Mononuclear cell (primary cell): ENCODE measurements around the gene ANKRD12. TPM values are rescaled to one million over a fixed set of nuclear protein-coding genes. Genes with fewer than 3 reads are reported as not detected.

ENCODE experiments used
- H3K27me3 ChIP-seq: 2 replicates; pipeline ENCODE4 v1.6.0; 2011; ENCODE audit warnings: low read length, control low read depth; ENCODE audit not compliant: insufficient read depth
- H3K4me1 ChIP-seq: 2 replicates; pipeline ENCODE4 v1.5.1; 2011; ENCODE audit warnings: mild to moderate bottlenecking, low read length, control low read depth; ENCODE audit not compliant: insufficient read depth
- H3K4me3 ChIP-seq: 2 replicates; pipeline ENCODE4 v1.5.1; 2011; ENCODE audit warnings: mild to moderate bottlenecking, low read length, moderate library complexity
- H3K9me3 ChIP-seq: 2 replicates; pipeline ENCODE4 v1.5.1; 2011; ENCODE audit warnings: low read depth, mild to moderate bottlenecking, control low read depth, low read length
- total RNA-seq: library from RNA; depleted of rRNA; stranded (reverse); fragments of >200 nt; gene quantifications from one replicate; pipeline ENCODE4 v1.2.3, GENCODE V29; 2012

The ANKRD12 gene
- total RNA-seq, 1 donor = 287 TPM

GRCh38 chr18:9123520-9123919 is 13.1 kb upstream of the ANKRD12 start:
- Histone ChIP-seq H3K9me3 (no peaks in the 10 kb centered on the region), H3K4me1 (peaks cover 17% of the 10 kb centered on the region), H3K4me3 (no peak overlapping the region), H3K27me3 (no peaks in the 10 kb centered on the region)

DNA sequence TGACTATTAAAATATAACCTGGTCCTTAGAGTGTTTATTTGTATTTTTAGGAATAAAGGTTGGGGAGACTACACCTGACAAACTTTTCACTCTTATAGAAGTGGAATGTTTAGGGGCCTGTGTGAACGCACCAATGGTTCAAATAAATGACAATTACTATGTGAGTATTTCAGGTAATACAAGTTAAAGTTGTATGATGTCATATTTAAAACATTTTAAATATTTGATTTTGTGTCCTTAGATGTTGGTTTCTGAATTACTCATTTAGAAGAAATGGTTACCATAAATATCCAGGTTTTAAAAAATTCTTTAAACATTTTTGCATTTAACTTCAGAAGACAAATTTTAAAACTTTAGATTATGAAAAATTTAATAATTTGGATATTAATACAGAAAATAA is 11.8 kb upstream of the ANKRD12 start:
- H3K4me3 ChIP-seq = no peak overlapping the region
- H3K27me3 ChIP-seq = no peaks in the 10 kb centered on the region
- H3K9me3 ChIP-seq = no peaks in the 10 kb centered on the region
- H3K4me1 ChIP-seq = peaks cover 9% of the 10 kb centered on the region

DNA sequence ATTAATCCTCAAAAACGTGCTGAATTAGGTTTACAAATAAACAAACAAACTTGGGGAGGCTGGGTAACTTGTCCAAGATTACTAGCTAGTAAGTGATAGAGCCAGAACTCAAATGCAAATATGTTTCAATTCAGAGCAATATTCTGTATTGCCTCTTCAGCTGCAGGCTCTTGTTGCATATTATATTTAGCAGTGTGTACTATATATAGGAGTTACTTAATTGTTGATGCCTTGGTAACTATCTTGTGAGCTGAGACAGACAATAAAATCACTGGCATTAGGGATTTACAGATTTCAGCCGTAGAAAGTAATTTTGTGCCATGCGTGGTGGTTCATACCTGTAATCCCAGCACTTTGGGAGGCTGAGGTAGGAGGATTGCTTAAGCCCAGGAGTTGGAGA is 10.2 kb upstream of the ANKRD12 start:
- Histone ChIP-seq H3K4me1 (peaks cover 3% of the 10 kb centered on the region), H3K4me3 (no peak overlapping the region), H3K27me3 (no peaks in the 10 kb centered on the region), H3K9me3 (no peaks in the 10 kb centered on the region)

DNA sequence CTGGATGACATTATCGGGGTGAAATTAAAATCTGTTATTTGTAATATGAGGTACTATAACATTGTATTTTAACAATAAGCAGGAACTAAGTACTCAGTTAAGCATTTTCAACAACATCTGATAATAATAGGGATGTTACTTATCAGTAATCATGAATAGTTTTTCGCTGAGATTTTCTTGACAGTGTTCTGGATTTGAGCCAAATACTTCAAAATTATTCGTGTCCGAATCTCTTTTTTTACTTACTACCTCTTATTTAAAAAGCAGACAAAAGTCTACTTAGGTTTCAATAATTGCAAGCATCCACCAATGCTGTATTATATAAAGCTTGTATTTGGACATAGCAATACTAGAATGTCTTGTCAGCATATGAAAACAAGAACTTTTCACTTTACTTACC is 6.4 kb upstream of the ANKRD12 start:
- Histone ChIP-seq H3K27me3 (no peaks in the 10 kb centered on the region), H3K4me3 (no peak overlapping the region), H3K4me1 (peaks cover 12% of the 10 kb centered on the region), H3K9me3 (no peaks in the 10 kb centered on the region)

- H3K9me3 ChIP-seq = no peaks in the 10 kb centered on the region
- H3K4me3 ChIP-seq = no peak overlapping the region
- no peaks in the 10 kb centered on the region for H3K27me3 ChIP-seq
- H3K4me1 ChIP-seq = peaks cover 16% of the 10 kb centered on the region
These were observed 5.8 kb upstream of the ANKRD12 start for GRCh38 chr18:9130806-9131205.

- Histone ChIP-seq H3K27me3 (no peaks in the 10 kb centered on the region), H3K9me3 (no peaks in the 10 kb centered on the region), H3K4me1 (peaks cover 17% of the 10 kb centered on the region)
These were observed 4.0 kb upstream of the ANKRD12 start for GRCh38 chr18:9132628-9133027.

DNA sequence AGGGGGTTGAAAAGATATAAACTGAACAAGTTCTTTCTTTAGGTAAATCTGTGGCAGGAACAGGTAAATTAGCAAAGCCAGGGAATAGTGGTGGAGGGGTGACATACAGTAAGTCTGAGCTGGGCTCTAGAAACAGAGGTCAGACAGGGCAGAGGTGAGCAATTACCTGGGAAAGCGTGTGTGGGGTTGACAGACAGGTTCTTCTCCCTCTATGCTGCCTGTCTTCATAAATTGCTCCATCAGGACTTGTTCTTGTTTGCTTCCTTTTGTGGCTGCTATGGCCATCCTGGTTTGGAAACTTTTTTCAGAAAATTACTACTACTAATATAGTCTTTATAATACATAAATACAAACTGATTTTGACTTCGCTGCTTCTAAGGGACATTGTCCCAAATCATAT is 3.4 kb upstream of the ANKRD12 start:
- H3K4me3 ChIP-seq = no peak overlapping the region
- H3K4me1 ChIP-seq = peaks cover 23% of the 10 kb centered on the region
- H3K9me3 ChIP-seq = no peaks in the 10 kb centered on the region
- H3K27me3 ChIP-seq = no peaks in the 10 kb centered on the region

More at GRCh38 chr18:9132628-9133027, 4.0 kb upstream of the ANKRD12 start:
- H3K4me3 ChIP-seq = no peak overlapping the region

DNA sequence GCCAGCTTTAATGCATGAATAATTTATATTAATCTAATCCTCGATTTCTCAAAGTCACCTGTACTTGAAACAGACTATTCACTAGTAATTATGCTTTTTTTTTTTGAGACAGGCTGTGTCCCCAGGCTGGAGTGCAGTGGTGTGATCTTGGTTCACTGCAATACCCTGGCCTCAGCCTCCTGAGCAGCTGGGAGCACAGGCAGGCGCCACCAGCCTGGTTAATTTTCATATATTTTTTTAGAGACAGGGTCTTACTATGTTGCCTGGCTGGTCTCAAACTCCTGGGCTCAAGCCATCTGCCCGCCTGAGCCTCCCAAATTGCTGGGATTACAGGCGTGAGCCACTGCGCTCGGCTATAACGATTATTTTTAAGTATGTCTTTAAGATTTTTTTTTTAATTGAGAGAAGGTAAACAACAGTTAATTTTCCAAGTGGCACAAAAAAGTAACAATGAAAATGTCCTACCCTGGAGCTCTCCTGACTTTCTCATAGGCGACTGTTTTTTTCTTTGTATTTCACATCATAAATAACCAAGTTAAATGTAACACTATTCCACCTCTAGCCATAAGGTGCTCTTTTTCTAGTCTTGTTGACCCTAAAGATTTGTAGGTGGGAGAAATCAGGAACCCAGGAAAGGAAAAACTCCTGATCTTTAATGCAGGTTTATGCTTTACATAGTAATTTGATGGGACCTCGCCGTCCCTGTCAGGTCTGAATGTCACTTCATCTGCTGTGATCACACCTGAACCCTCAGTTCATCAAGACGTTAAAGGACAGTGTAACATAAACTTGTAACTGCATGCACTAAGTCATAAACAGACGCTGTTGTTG is 1.3 kb upstream of the ANKRD12 start:
- H3K27me3 ChIP-seq = no peaks in the 10 kb centered on the region
- H3K9me3 ChIP-seq = no peaks in the 10 kb centered on the region
- H3K4me1 ChIP-seq = peaks cover 38% of the 10 kb centered on the region
- H3K4me3 ChIP-seq = peak overlapping the region; percentile 70

GRCh38 chr18:9135912-9136314 is 668 bp upstream of the ANKRD12 start:
- no peaks in the 10 kb centered on the region for H3K27me3 ChIP-seq
- H3K4me3 ChIP-seq = peak overlapping the region; percentile 70
- peaks cover 39% of the 10 kb centered on the region for H3K4me1 ChIP-seq
- H3K9me3 ChIP-seq = no peaks in the 10 kb centered on the region

DNA sequence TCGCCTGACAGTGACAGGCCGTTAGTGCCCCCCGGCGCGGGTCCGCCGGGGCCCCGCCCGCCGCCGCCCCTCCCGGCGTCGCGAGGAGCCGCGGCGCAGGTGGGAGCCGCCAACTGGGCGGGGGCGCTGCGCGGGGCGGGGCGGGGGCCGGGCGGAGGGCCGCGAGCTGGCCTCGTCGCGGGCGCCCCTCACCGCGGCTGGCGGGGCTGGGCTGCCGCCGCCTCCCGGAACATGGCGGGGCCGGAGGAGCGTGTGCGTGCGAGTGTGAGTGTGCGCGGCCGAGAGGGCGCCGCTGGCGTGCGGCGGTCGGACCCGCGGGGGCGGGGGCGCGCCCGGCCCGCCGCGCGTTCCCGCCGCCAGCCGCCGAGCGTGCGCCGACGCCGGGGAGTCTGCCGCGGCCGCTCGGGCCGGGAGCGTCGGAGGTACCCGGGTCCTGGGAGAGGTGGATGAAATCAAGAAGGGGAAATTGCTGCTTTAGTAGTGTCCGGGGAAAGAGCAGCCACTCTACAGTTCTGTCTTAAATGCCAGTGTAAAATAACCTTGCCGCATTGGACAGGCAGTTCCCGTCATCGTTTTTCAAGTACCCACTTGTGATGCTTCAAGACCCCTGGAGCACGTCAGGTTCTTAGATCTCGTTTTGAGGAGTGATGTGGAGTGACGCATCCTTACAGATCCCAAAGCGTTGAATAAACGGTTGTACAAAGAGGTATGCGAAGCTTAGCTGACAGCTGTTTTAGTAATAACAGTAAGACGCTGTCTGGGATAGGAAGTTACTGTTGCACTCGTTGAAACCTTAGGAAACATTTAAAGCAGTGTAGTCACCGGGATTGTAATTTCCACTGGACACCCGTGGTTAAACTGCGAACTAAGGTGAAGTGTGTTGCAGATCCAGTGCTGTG is 836 bp downstream of the ANKRD12 start:
- Histone ChIP-seq H3K4me3 (peak overlapping the region; percentile 70), H3K4me1 (peaks cover 52% of the 10 kb centered on the region)

DNA sequence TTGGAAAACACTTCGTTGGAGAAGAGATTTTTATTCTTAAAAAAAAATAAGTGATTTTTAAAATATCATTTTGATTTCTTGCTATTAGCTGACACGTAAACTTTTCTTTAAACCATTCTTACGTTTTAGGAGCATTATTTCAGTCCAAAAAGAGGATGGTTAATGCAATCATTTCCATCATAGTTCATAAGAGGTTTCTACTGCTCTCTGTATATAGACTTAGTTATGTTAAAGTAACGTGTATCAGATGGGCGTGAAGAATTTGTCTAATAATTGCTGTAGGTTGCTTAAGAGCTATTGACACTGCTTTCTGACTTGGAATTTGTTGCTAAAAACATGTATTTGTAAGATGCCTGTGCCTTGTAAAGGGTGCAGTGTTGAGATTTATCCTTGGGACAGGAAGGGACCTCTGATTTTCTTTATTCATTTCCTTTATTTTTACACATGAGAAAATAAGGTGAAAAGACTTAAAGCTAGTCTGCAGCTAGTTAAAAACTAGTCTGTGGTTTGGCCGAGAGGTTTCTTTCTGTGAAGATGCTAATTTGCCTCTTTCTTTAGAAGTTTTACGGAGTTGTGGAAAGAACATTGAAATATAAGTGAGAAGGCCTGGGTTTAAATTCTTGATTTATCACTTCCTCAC is 2.9 kb downstream of the ANKRD12 start:
- peaks cover 59% of the 10 kb centered on the region for H3K4me1 ChIP-seq
- no peak overlapping the region for H3K4me3 ChIP-seq
- H3K27me3 ChIP-seq = no peaks in the 10 kb centered on the region
- H3K9me3 ChIP-seq = no peaks in the 10 kb centered on the region

More for the DNA sequence above, 836 bp downstream of the ANKRD12 start:
- H3K27me3 ChIP-seq = no peaks in the 10 kb centered on the region
- H3K9me3 ChIP-seq = no peaks in the 10 kb centered on the region

- H3K4me1 ChIP-seq = peaks cover 59% of the 10 kb centered on the region
These were observed 3.8 kb downstream of the ANKRD12 start for GRCh38 chr18:9140381-9140780.

DNA sequence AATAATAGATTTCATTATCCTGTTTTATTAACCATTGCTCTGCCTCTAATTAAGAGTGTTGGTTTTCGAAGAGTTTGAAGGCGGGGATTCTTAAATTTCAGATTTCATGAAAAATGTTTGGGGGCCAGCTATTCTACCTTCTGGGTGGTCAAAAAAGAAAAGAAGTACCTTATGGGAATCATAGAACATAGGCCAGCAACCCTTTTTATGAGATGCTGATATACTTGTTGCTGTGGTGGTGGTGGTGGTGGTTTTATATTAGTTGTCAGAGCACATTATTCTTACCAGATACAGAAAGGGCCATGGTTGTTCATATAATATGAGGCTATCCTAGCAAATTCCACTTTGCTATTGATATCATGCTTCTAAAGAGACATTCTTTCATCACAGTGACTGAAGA is 4.4 kb downstream of the ANKRD12 start:
- Histone ChIP-seq H3K9me3 (no peaks in the 10 kb centered on the region), H3K27me3 (no peaks in the 10 kb centered on the region), H3K4me3 (no peak overlapping the region), H3K4me1 (peaks cover 57% of the 10 kb centered on the region)

More at GRCh38 chr18:9140381-9140780, 3.8 kb downstream of the ANKRD12 start:
- Histone ChIP-seq H3K9me3 (no peaks in the 10 kb centered on the region), H3K27me3 (no peaks in the 10 kb centered on the region), H3K4me3 (no peak overlapping the region)

- H3K4me1 ChIP-seq = peaks cover 65% of the 10 kb centered on the region
- no peaks in the 10 kb centered on the region for H3K9me3 ChIP-seq
- no peak overlapping the region for H3K4me3 ChIP-seq
- no peaks in the 10 kb centered on the region for H3K27me3 ChIP-seq
These were observed 9.6 kb downstream of the ANKRD12 start for GRCh38 chr18:9146224-9146623.
